SU-DHL-6 (cell line): ENCODE data around the gene TMA7B.

ENCODE experiments used
- H2AFZ ChIP-seq: fragments of 200-600 bp; sonication (generic); 2 replicates; pipeline ENCODE4 v1.6.1; 2014; ENCODE audit warnings: low read depth, mild to moderate bottlenecking, moderate library complexity, mixed read lengths, antibody characterized with exemption, low read length; ENCODE audit not compliant: severe bottlenecking
- H3F3A ChIP-seq: fragments of 200-600 bp; shearing (Covaris generic); 2 replicates; pipeline ENCODE4 v1.6.0; 2016; ENCODE audit warnings: antibody characterized with exemption, mild to moderate bottlenecking; ENCODE audit not compliant: insufficient read depth
- H3K27ac ChIP-seq: fragments of 200-600 bp; sonication (generic); 2 replicates; pipeline ENCODE4 v1.5.1; 2016; ENCODE audit warnings: low read depth, mild to moderate bottlenecking, low read length, moderate library complexity, mixed read lengths
- H3K27me3 ChIP-seq: fragments of 200-600 bp; sonication (generic), shearing (Covaris generic); 2 replicates; pipeline ENCODE4 v1.6.0; 2014; ENCODE audit warnings: mild to moderate bottlenecking, low read length
- H3K36me3 ChIP-seq: fragments of 200-600 bp; sonication (generic); 2 replicates; pipeline ENCODE4 v1.6.1; 2014; ENCODE audit warnings: mild to moderate bottlenecking, low read length, mixed read lengths
- H3K4me2 ChIP-seq: fragments of 300-600, 200-600 bp; shearing (Covaris generic), sonication (generic); 2 replicates; pipeline ENCODE4 v1.6.0; 2014; ENCODE audit warnings: low read length, low read depth, mild to moderate bottlenecking; ENCODE audit not compliant: poor library complexity, severe bottlenecking
- H3K4me3 ChIP-seq: fragments of 200-600 bp; sonication (generic); 2 replicates; pipeline ENCODE4 v1.5.1; 2014; ENCODE audit warnings: antibody characterized with exemption, low read length, mild to moderate bottlenecking, mixed read lengths; ENCODE audit not compliant: insufficient read depth, poor library complexity, severe bottlenecking
- H3K79me2 ChIP-seq: fragments of 200-600 bp; sonication (generic); 2 replicates; pipeline ENCODE4 v1.6.1; 2014; ENCODE audit warnings: mild to moderate bottlenecking, low read length, moderate library complexity; ENCODE audit not compliant: insufficient read depth
- H3K9ac ChIP-seq: fragments of 200-600 bp; sonication (generic); 2 replicates; pipeline ENCODE4 v1.7.0; 2014; ENCODE audit warnings: mild to moderate bottlenecking, low read length
- H3K9me2 ChIP-seq: fragments of 200-600 bp; sonication (generic); replicated peaks from 2 replicates; pipeline ENCODE4 v1.6.1; 2014; ENCODE audit warnings: low read length; ENCODE audit not compliant: insufficient read depth
- H3K9me3 ChIP-seq: fragments of 200-600 bp; sonication (generic); 2 replicates; pipeline ENCODE4 v1.6.1; 2014; ENCODE audit warnings: low read length, mixed read lengths; ENCODE audit not compliant: insufficient read depth
- H4K20me1 ChIP-seq: fragments of 200-600 bp; sonication (generic); 2 replicates; pipeline ENCODE4 v1.6.1; 2014; ENCODE audit warnings: low read depth, mild to moderate bottlenecking, antibody characterized with exemption, low read length, moderate library complexity, mixed read lengths
- EZH2phosphoT487 ChIP-seq: fragments of 200-600 bp; sonication (generic), shearing (Covaris generic); conservative IDR thresholded peaks from 2 replicates; pipeline ENCODE4 v1.6.1; 2018; ENCODE audit warnings: mild to moderate bottlenecking, antibody characterized with exemption, low read length, moderate library complexity, mixed read lengths
- TF ChIP-seq, protein P1 (sequence below): fragments of 200-600 bp; sonication (generic); IDR thresholded peaks from one replicate; pipeline ENCODE4 v1.5.1; 2017; ENCODE audit warnings: antibody characterized with exemption, mild to moderate bottlenecking, low read length, moderate library complexity; ENCODE audit not compliant: insufficient read depth, poor library complexity, severe bottlenecking

The TMA7B gene

DNA sequence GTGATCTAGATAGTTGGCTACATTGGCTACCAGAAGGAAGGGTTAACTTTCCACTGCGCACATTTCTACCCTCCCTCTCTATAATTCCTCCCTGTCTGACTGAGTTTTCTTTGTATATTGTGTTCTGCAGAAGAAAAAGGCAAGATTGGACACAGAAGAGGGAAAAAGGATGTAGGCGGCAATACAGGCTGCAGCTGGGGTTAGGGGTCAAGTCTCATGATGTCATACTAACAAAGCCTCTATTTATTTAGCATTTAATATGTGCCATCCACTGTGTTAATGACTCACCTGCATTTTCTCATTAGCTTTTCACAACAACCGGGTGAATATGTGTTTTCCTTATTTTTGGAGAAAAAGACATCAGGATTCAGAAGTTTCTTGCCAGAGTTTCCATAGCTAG, 36.5 kb downstream of the TMA7B start:
- no peak for TF ChIP-seq EZH2phosphoT487
- TF ChIP-seq, protein P1, sequence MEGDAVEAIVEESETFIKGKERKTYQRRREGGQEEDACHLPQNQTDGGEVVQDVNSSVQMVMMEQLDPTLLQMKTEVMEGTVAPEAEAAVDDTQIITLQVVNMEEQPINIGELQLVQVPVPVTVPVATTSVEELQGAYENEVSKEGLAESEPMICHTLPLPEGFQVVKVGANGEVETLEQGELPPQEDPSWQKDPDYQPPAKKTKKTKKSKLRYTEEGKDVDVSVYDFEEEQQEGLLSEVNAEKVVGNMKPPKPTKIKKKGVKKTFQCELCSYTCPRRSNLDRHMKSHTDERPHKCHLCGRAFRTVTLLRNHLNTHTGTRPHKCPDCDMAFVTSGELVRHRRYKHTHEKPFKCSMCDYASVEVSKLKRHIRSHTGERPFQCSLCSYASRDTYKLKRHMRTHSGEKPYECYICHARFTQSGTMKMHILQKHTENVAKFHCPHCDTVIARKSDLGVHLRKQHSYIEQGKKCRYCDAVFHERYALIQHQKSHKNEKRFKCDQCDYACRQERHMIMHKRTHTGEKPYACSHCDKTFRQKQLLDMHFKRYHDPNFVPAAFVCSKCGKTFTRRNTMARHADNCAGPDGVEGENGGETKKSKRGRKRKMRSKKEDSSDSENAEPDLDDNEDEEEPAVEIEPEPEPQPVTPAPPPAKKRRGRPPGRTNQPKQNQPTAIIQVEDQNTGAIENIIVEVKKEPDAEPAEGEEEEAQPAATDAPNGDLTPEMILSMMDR = no peak
- no peaks in the 10 kb centered on the region for H3K36me3 ChIP-seq
- no peak overlapping the region for H3K4me3 ChIP-seq
- no peaks in the 10 kb centered on the region for H3K79me2 ChIP-seq
- H3K27ac ChIP-seq = no peak overlapping the region
- no peaks in the 10 kb centered on the region for H3K27me3 ChIP-seq
- no peaks in the 10 kb centered on the region for H3K9me3 ChIP-seq
- H3K9ac ChIP-seq = no peak overlapping the region
- H3K9me2 ChIP-seq = no peaks in the 10 kb centered on the region
- H3F3A ChIP-seq = no peaks in the 10 kb centered on the region
- H4K20me1 ChIP-seq = no peaks in the 10 kb centered on the region
- no peak overlapping the region for H2AFZ ChIP-seq
- H3K4me2 ChIP-seq = no peak overlapping the region

DNA sequence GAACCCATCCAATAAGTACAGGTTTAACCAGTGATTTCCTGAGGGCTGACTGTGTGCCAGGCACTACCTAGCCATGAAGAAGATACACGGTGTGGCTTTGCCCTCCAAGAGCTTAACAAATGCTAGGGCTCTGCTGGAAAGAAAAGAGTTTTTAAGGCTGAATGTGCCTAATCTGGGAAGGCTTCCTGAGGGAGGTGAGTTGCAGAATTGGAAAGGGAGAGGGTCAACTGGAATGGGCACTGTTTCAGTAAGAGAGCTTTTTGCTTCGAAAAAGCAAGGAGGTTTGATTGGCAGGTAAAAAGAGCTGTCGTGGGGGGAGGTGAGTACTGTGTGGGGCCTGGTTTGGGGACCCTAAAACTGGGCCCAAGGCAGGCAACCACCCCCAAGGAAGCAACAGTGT, 37.2 kb downstream of the TMA7B start:
- Histone ChIP-seq H2AFZ (no peak overlapping the region), H3K27me3 (no peaks in the 10 kb centered on the region), H3K9me3 (no peaks in the 10 kb centered on the region), H3K4me2 (no peak overlapping the region), H3K4me3 (no peak overlapping the region), H3F3A (no peaks in the 10 kb centered on the region), H3K36me3 (no peaks in the 10 kb centered on the region), H3K79me2 (no peaks in the 10 kb centered on the region), H4K20me1 (no peaks in the 10 kb centered on the region), H3K9ac (no peak overlapping the region), H3K9me2 (no peaks in the 10 kb centered on the region), H3K27ac (no peak overlapping the region)
- TF ChIP-seq EZH2phosphoT487 = no peak
- TF ChIP-seq, protein P1 = no peak

DNA sequence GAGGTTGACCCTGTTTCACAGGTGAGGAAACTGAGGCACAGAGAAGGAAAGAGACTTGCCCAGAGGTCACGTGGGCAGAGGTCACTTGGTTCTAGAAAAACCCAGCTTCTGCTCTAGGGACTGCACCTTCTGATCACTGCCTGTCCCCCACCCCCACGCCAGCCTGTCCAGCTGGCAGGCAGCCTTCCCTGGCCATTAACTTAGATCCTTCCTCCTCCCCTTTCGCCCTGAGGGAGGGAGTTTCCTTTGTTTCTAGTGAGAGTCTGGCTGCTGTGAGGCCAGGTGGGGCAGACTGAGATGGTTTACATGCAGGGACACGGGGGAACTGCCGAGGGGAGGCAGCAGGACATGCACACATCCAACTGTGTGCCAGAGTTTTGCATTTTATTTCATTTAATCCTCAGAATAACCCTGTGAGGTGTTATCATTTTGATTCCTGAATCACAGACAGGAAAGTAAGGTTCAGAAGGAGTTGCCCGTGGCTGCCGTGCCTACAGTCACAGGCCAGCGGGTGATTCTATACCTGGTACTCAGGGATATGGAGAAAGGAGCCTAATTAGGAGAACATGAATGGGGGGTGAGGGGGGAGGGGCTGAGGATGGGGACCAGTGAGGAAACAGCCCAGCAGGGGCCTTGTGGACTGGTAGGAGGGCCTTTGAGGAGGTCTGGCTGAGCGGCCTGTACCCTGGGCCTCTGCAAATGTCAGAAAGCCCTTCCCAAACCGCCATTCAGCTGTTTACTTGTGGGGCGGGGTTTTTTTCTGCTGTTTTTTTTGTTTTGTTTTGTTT, 37.9 kb downstream of the TMA7B start:
- Histone ChIP-seq H2AFZ (no peak overlapping the region), H3K79me2 (no peaks in the 10 kb centered on the region), H3K9ac (no peak overlapping the region), H3K27ac (no peak overlapping the region), H3K27me3 (no peaks in the 10 kb centered on the region), H3K36me3 (no peaks in the 10 kb centered on the region), H3K4me3 (no peak overlapping the region), H3K9me2 (no peaks in the 10 kb centered on the region), H4K20me1 (no peaks in the 10 kb centered on the region), H3K9me3 (no peaks in the 10 kb centered on the region), H3F3A (no peaks in the 10 kb centered on the region), H3K4me2 (no peak overlapping the region)
- no peak for TF ChIP-seq EZH2phosphoT487
- TF ChIP-seq, protein P1 = no peak
